Prostate gland (tissue), 2 donors: ENCODE data around the gene TMEM38A. TPM values are rescaled to one million over a fixed set of nuclear protein-coding genes. Genes with fewer than 3 reads are reported as not detected.
A peak's percentile ranks its signal among the peaks of the same experiment; 100 is the strongest.
"Not testable (repeated sequence)": the region's sequence is repeated elsewhere in the genome, so short reads cannot be mapped to it uniquely, and the experiment has no call there.

Source experiments
- DNase-seq: peaks from one replicate; pipeline ENCODE4 v3.0.0-alpha.2; 2019; ENCODE audit warnings: low spot score
- H3K27ac ChIP-seq, 2 donors: fragments of 200-600 bp; sonication (generic); 2 replicates each; pipeline ENCODE4 v1.5.1; 2017 to 2019
- H3K27me3 ChIP-seq: fragments of 200-600 bp; sonication (generic); replicated peaks from 2 replicates; pipeline ENCODE4 v1.5.1; 2019; ENCODE audit not compliant: insufficient read depth
- H3K36me3 ChIP-seq, 2 donors: fragments of 200-600 bp; sonication (generic); 1 replicate in 1 of 2; 2 replicates in 1 of 2; pipeline versions ENCODE4 v1.5.1 to v1.8.1; 2017 to 2019
- H3K4me1 ChIP-seq: fragments of 200-600 bp; sonication (generic); replicated peaks from 2 replicates; pipeline ENCODE4 v1.5.1; 2019
- H3K4me3 ChIP-seq, 2 donors: fragments of 200-600 bp; sonication (generic); 2 replicates each; pipeline ENCODE4 v1.5.1; 2017 to 2019
- H3K9me3 ChIP-seq: fragments of 200-600 bp; sonication (generic); 2 replicates; pipeline ENCODE4 v1.5.1; 2017
- CTCF ChIP-seq, 4 experiments: fragments of 200-600 bp in 2 of 4; fragments of 450-650 bp in 2 of 4; sonication (generic) in 2 of 4; IDR thresholded peaks; 1 replicate in 3 of 4; 2 replicates in 1 of 4; pipeline ENCODE4 v1.5.1; 2016 to 2019; ENCODE audit warnings: antibody characterized with exemption in 4 of 4, mild to moderate bottlenecking in 2 of 4, moderate library complexity in 2 of 4
- POLR2A ChIP-seq: fragments of 450-650 bp; IDR thresholded peaks from one replicate; pipeline ENCODE4 v1.6.1; 2016; ENCODE audit warnings: antibody characterized with exemption, mild to moderate bottlenecking
- POLR2AphosphoS5 ChIP-seq: sonication (generic); formaldehyde crosslinking; IDR thresholded peaks from one replicate; pipeline ENCODE4 v1.6.1; 2017; ENCODE audit warnings: antibody characterized with exemption
- WGBS: methylation state at CpG from one replicate; pipeline ENCODE4 v1.1.5; 2018; 5-methylcytosine and 5-hydroxymethylcytosine counted together
- intact Hi-C: fragments of 100-400 bp; cut with DNase I; formaldehyde crosslinking; loops from one replicate; pipeline ENCODE4 v1.14.2; 2022
- total RNA-seq, 2 donors: library from RNA; depleted of rRNA; stranded (reverse); fragments of >200 nt; gene quantifications; one replicate each; pipeline ENCODE4 v1.1.0, GENCODE V29; 2016

Gene TMEM38A
- total RNA-seq, 2 donors from 2014 or later = 11.7 to 20.6 TPM

- Histone ChIP-seq H3K27ac (peak overlapping the region in 1 of 2 donors; percentile 11), H3K36me3 (peaks cover 5 to 6% of the 10 kb centered on the region in 2 donors), H3K4me3 (no peak overlapping the region), H3K9me3 (no peaks in the 10 kb centered on the region), H3K4me1 (peaks cover 5% of the 10 kb centered on the region), H3K27me3 (no peaks in the 10 kb centered on the region)
- intact Hi-C loops = no loop called here
- TF ChIP-seq POLR2AphosphoS5 (peak; percentile 15), POLR2A (no peak)
- DNase-seq = no peak
- 55% methylated on average over 9 of the region's 9 CpGs for WGBS
These were observed 11.2 kb upstream of the TMEM38A start for GRCh38 chr19:16649734-16650133.

- H3K27me3 ChIP-seq = no peaks in the 10 kb centered on the region
- intact Hi-C loops = no loop called here
- H3K27ac ChIP-seq = no peak overlapping the region
- WGBS = 74% methylated on average over 2 of the region's 2 CpGs
- TF ChIP-seq POLR2A (no peak), POLR2AphosphoS5 (no peak), CTCF (IDR thresholded peaks at IDR 0.05) (no peak)
- H3K4me3 ChIP-seq = no peak overlapping the region
- H3K36me3 ChIP-seq = peaks cover 5 to 6% of the 10 kb centered on the region in 2 donors
- H3K9me3 ChIP-seq = no peaks in the 10 kb centered on the region
- peaks cover 5% of the 10 kb centered on the region for H3K4me1 ChIP-seq
- DNase-seq = no peak
These were observed 10.1 kb upstream of the TMEM38A start for GRCh38 chr19:16650821-16651220.

- H3K27ac ChIP-seq = peak overlapping the region; percentile 61 to 70
- H3K4me1 ChIP-seq, intact Hi-C loops, DNase-seq, H3K9me3 ChIP-seq, H3K36me3 ChIP-seq, H3K4me3 ChIP-seq, H3K27me3 ChIP-seq: not testable (repeated sequence)
- WGBS = 86% methylated on average over 8 of the region's 8 CpGs
These were observed 9.3 kb upstream of the TMEM38A start for GRCh38 chr19:16651421-16652188.

- H3K4me1 ChIP-seq = peaks cover 8% of the 10 kb centered on the region
- H3K4me3 ChIP-seq = no peak overlapping the region
- no peaks in the 10 kb centered on the region for H3K36me3 ChIP-seq
- no peaks in the 10 kb centered on the region for H3K27me3 ChIP-seq
- DNase-seq = peak; percentile 50
- TF ChIP-seq POLR2A (no peak), POLR2AphosphoS5 (peak; percentile 74)
- H3K9me3 ChIP-seq = no peaks in the 10 kb centered on the region
- 18% methylated on average over 7 of the region's 7 CpGs for WGBS
- H3K27ac ChIP-seq = peak overlapping the region; percentile 61 to 70
- intact Hi-C loops = no loop called here
These were observed 8.1 kb upstream of the TMEM38A start for GRCh38 chr19:16652854-16653253.

GRCh38 chr19:16654140-16654539 is 6.8 kb upstream of the TMEM38A start:
- peaks cover 15% of the 10 kb centered on the region for H3K4me1 ChIP-seq
- H3K36me3 ChIP-seq = no peaks in the 10 kb centered on the region
- no peak for DNase-seq
- intact Hi-C loops = no loop called here
- TF ChIP-seq POLR2A = no peak
- H3K27ac ChIP-seq = peak overlapping the region; percentile 61 to 70
- no peaks in the 10 kb centered on the region for H3K9me3 ChIP-seq
- WGBS = 93% methylated on average over 3 of the region's 3 CpGs
- no peaks in the 10 kb centered on the region for H3K27me3 ChIP-seq
- H3K4me3 ChIP-seq = no peak overlapping the region

- H3K9me3 ChIP-seq = no peaks in the 10 kb centered on the region
- DNase-seq = no peak
- H3K4me3 ChIP-seq = no peak overlapping the region
- no peak for TF ChIP-seq CTCF (IDR thresholded peaks at IDR 0.05)
- TF ChIP-seq POLR2A = no peak
- no peak for TF ChIP-seq POLR2AphosphoS5
- peaks cover 15% of the 10 kb centered on the region for H3K4me1 ChIP-seq
- H3K27me3 ChIP-seq = no peaks in the 10 kb centered on the region
- no peaks in the 10 kb centered on the region for H3K36me3 ChIP-seq
- intact Hi-C loops = no loop called here
- 87% methylated on average over 3 of the region's 3 CpGs for WGBS
- H3K27ac ChIP-seq = peak overlapping the region in 1 of 2 donors; percentile 70
These were observed 6.3 kb upstream of the TMEM38A start for GRCh38 chr19:16654627-16655026.

- TF ChIP-seq CTCF (IDR thresholded peaks at IDR 0.05) = no peak
- no peak for TF ChIP-seq POLR2A
- no peak for TF ChIP-seq POLR2AphosphoS5
- no peaks in the 10 kb centered on the region for H3K36me3 ChIP-seq
- intact Hi-C loops = no loop called here
- no peak overlapping the region for H3K4me3 ChIP-seq
- no peak overlapping the region for H3K27ac ChIP-seq
- no peaks in the 10 kb centered on the region for H3K27me3 ChIP-seq
- DNase-seq = no peak
- H3K4me1 ChIP-seq = peaks cover 15% of the 10 kb centered on the region
- no peaks in the 10 kb centered on the region for H3K9me3 ChIP-seq
- 80% methylated on average over 11 of the region's 11 CpGs for WGBS
These were observed 5.2 kb upstream of the TMEM38A start for GRCh38 chr19:16655727-16656126.
